Spleen (tissue), 7 donors: ENCODE results near the gene ILKAP.

Source experiments
- CTCF ChIP-seq, 11 experiments: fragments of 200-600 bp in 7 of 11; fragments of 450-650 bp in 4 of 11; sonication (generic) in 4 of 11; IDR thresholded peaks in 8 of 11; conservative IDR thresholded peaks in 3 of 11; 1 replicate in 7 of 11; 2 replicates in 4 of 11; pipeline versions ENCODE4 v1.4.0 to v1.8.0; 2016 to 2021; ENCODE audit warnings: antibody characterized with exemption in 11 of 11, inconsistent platforms in 4 of 11, mild to moderate bottlenecking in 1 of 11
- POLR2A ChIP-seq, 3 donors: fragments of 450-650 bp; IDR thresholded peaks; one replicate each; pipeline ENCODE4 v1.5.1; 2017; ENCODE audit warnings: antibody characterized with exemption in 3 of 3, mild to moderate bottlenecking in 1 of 3
- POLR2AphosphoS5 ChIP-seq, 3 donors: sonication (generic); formaldehyde crosslinking; IDR thresholded peaks; one replicate each; pipeline ENCODE4 v1.5.1; 2017; ENCODE audit warnings: antibody characterized with exemption in 3 of 3
- donor health status: DM: no; HTN: no; CAD: no; lungs with moderate emphysema.
- donor health status: DM: no; HTN: no; CAD: no.
- donor health status: DM: no; HTN: no; CAD: no.

- TF ChIP-seq CTCF (IDR thresholded peaks at IDR 0.05 in 8 of 11, conservative IDR thresholded peaks at IDR 0.05 in 3 of 11) (no peak), POLR2A (IDR thresholded peaks at IDR 0.05) (no peak), POLR2AphosphoS5 (IDR thresholded peaks at IDR 0.05) (peak in 2 of 3 donors; percentile 17 to 22)
These were observed 48.3 kb downstream of the ILKAP start for GRCh38 chr2:238155051-238155760.
